Pancreas (tissue), 10 donors: ENCODE data around the gene HSPA14. TPM values are rescaled to one million over a fixed set of nuclear protein-coding genes. Genes with fewer than 3 reads are reported as not detected.
"Not testable (repeated sequence)": the region's sequence is repeated elsewhere in the genome, so short reads cannot be mapped to it uniquely, and the experiment has no call there.

Experiments
- ATAC-seq, 4 donors: fragments of 200-7000 bp; cut with Tn5 transposase; one replicate each; pipeline versions ENCODE4 v1.8.0 to v1.9.1; 2020; ENCODE audit warnings: mild to moderate bottlenecking in 4 of 4, moderate library complexity in 4 of 4
- DNase-seq, 6 donors: peaks; one replicate each; pipeline ENCODE4 v3.0.0-alpha.2; 2020
- FAIRE-seq: peaks from 2 replicates; lab custom pipeline; 2012; peaks lifted over from hg19 to GRCh38; lab: Jason Lieb, UNC
- H3K27ac ChIP-seq, 4 donors: fragments of 200-600 bp; sonication (generic); 1 replicate in 3 of 4; 2 replicates in 1 of 4; pipeline versions ENCODE4 v1.5.0 to v1.8.0; 2020
- H3K27me3 ChIP-seq, 4 donors: fragments of 200-600 bp; one replicate each; pipeline ENCODE4 v1.8.0; 2021
- H3K36me3 ChIP-seq, 3 donors: fragments of 200-600 bp; sonication (generic) in 1 of 3; one replicate each; pipeline versions ENCODE4 v1.5.0 to v1.8.0; 2020 to 2021
- H3K4me1 ChIP-seq, 3 donors: fragments of 200-600 bp; one replicate each; pipeline ENCODE4 v1.8.0; 2021
- H3K4me3 ChIP-seq, 4 donors: fragments of 200-600 bp; sonication (generic) in 2 of 4; one replicate each; pipeline versions ENCODE4 v1.5.0 to v1.8.0; 2020 to 2021
- H3K9me3 ChIP-seq, 4 donors: fragments of 200-600 bp; one replicate each; pipeline ENCODE4 v1.8.0; 2021
- CTCF ChIP-seq, 4 donors: fragments of 200-600 bp; sonication (generic) in 3 of 4; IDR thresholded peaks; one replicate each; pipeline versions ENCODE4 v1.5.0 to v1.8.0; 2021; ENCODE audit warnings: antibody characterized with exemption in 4 of 4
- WGBS, 2 donors: extraction: QIAGEN DNeasy Blood & Tissue Kit; methylation state at CpG; one replicate each; pipeline ENCODE4 v1.1.7; 2013; 5-methylcytosine and 5-hydroxymethylcytosine counted together
- intact Hi-C, 3 donors: fragments of 100-400 bp; cut with DNase I; formaldehyde crosslinking; loops; one replicate each; pipeline versions ENCODE4 v1.11.1 to v1.14.2; 2022
- polyA plus RNA-seq, 2 donors: library from polyadenylated mRNA; stranded (reverse); fragments of 200-250 nt; gene quantifications; one replicate each; pipeline ENCODE4 v1.2.3, GENCODE V29; 2013
- total RNA-seq, 6 donors: library from RNA; stranded (reverse); fragmentation: NEBNext Ultra II Directional in 4 of 6; extraction: Animal tissue kit (Norgen Biotek cat#: 25700) in 4 of 6; gene quantifications; one replicate each; pipeline versions ENCODE4 v1.2.1 to v1.2.4, GENCODE V29; 2021 to 2023
- donor health status: healthy with polysubstance abuse.
- donor health status: DM: no; HTN: no; CAD: no; lungs with moderate emphysema.
- donor health status: DM: no; HTN: no; CAD: no.
- donor health status: control.
- donor health status: control.
- donor health status: Bipolar disorder and iron deficiency.
- donor health status: DM: yes; HTN: yes; CAD: no.
- donor health status: DM: no; HTN: no; CAD: no.
- donor health status: DM: no; HTN: no; CAD: no.
- donor health status: DM: yes; HTN: yes; CAD: no.

Gene HSPA14
- total and polyA plus RNA-seq, 8 donors, result 3.1 to 10.4 (median 5.3) TPM

GRCh38 chr10:14803827-14804226 is 34.3 kb upstream of the HSPA14 start:
- Histone ChIP-seq H3K27me3 (no peaks in the 10 kb centered on the region), H3K9me3 (no peaks in the 10 kb centered on the region), H3K4me1 (no peaks in the 10 kb centered on the region), H3K27ac (no peak overlapping the region), H3K36me3 (no peaks in the 10 kb centered on the region), H3K4me3 (no peak overlapping the region)
- intact Hi-C loops, result no loop called here
- DNase-seq (no peak), FAIRE-seq (no peak), ATAC-seq (no peak)
- WGBS, 2 donors, result 34 to 40% methylated on average over 1 of the region's 1 CpG
- no peak for TF ChIP-seq CTCF (IDR thresholded peaks at IDR 0.05)

- no peaks in the 10 kb centered on the region for H3K9me3 ChIP-seq
- H3K4me3 ChIP-seq, result no peak overlapping the region
- no peaks in the 10 kb centered on the region for H3K4me1 ChIP-seq
- H3K27ac ChIP-seq, result no peak overlapping the region
- WGBS, 2 donors, result 74 to 77% methylated on average over 3 of the region's 3 CpGs
- no peak for ATAC-seq
- no peak for TF ChIP-seq CTCF (IDR thresholded peaks at IDR 0.05)
- H3K27me3 ChIP-seq, result no peaks in the 10 kb centered on the region
- no peak for DNase-seq
- no peak for FAIRE-seq
- H3K36me3 ChIP-seq, result no peaks in the 10 kb centered on the region
- intact Hi-C loops, result no loop called here
Measured at GRCh38 chr10:14806318-14806717, 31.8 kb upstream of the HSPA14 start.

- no peaks in the 10 kb centered on the region for H3K27me3 ChIP-seq
- FAIRE-seq (no peak), DNase-seq (no peak), ATAC-seq (peak in 2 of 4 donors; percentile 23 to 42)
- H3K36me3 ChIP-seq, result no peaks in the 10 kb centered on the region
- TF ChIP-seq CTCF (IDR thresholded peaks at IDR 0.05), result no peak
- no peak overlapping the region for H3K27ac ChIP-seq
- intact Hi-C loops, result no loop called here
- WGBS, 2 donors, result 48 to 60% methylated on average over 9 of the region's 9 CpGs
- H3K4me3 ChIP-seq, result no peak overlapping the region
- H3K9me3 ChIP-seq, result no peaks in the 10 kb centered on the region
- no peaks in the 10 kb centered on the region for H3K4me1 ChIP-seq
Measured at GRCh38 chr10:14810969-14811953, 26.8 kb upstream of the HSPA14 start.

GRCh38 chr10:14812271-14812670 is 25.8 kb upstream of the HSPA14 start:
- Histone ChIP-seq H3K36me3 (no peaks in the 10 kb centered on the region), H3K27me3 (no peaks in the 10 kb centered on the region), H3K4me3 (no peak overlapping the region), H3K4me1 (no peaks in the 10 kb centered on the region), H3K27ac (no peak overlapping the region), H3K9me3 (no peaks in the 10 kb centered on the region)
- WGBS, 2 donors, result 98 to 100% methylated on average over 3 of the region's 3 CpGs
- DNase-seq, result no peak
- intact Hi-C loops, result no loop called here
- FAIRE-seq, result no peak
- TF ChIP-seq CTCF (IDR thresholded peaks at IDR 0.05), result no peak
- no peak for ATAC-seq

GRCh38 chr10:14815681-14816080 is 22.4 kb upstream of the HSPA14 start:
- no peaks in the 10 kb centered on the region for H3K4me1 ChIP-seq
- H3K36me3 ChIP-seq, result no peaks in the 10 kb centered on the region
- H3K27me3 ChIP-seq, result no peaks in the 10 kb centered on the region
- ATAC-seq (no peak), DNase-seq (no peak), FAIRE-seq (no peak)
- no peak overlapping the region for H3K4me3 ChIP-seq
- TF ChIP-seq CTCF (IDR thresholded peaks at IDR 0.05), result no peak
- 87 to 94% methylated on average over 6 of the region's 6 CpGs for WGBS, 2 donors
- H3K27ac ChIP-seq, result no peak overlapping the region
- intact Hi-C loops, result no loop called here
- no peaks in the 10 kb centered on the region for H3K9me3 ChIP-seq

- ATAC-seq, intact Hi-C loops, DNase-seq, H3K27ac ChIP-seq, H3K4me3 ChIP-seq, H3K4me1 ChIP-seq, H3K27me3 ChIP-seq, H3K9me3 ChIP-seq, FAIRE-seq, H3K36me3 ChIP-seq: not testable (repeated sequence)
- WGBS, 2 donors, result 96 to 97% methylated on average over 7 of the region's 7 CpGs
Measured at GRCh38 chr10:14816717-14817116, 21.4 kb upstream of the HSPA14 start.
